Gastroesophageal sphincter (tissue), 3 donors: ENCODE data around the gene VPS13D.

Experiments
- EP300 ChIP-seq: sonication (generic); formaldehyde crosslinking; IDR thresholded peaks from one replicate; pipeline ENCODE4 v1.6.1; 2017; ENCODE audit warnings: antibody characterized with exemption, mild to moderate bottlenecking
- POLR2A ChIP-seq, 2 donors: fragments of 450-650 bp; IDR thresholded peaks; one replicate each; pipeline ENCODE4 v1.6.1; 2017; ENCODE audit warnings: antibody characterized with exemption in 2 of 2, mild to moderate bottlenecking in 2 of 2, moderate library complexity in 1 of 2
- POLR2AphosphoS5 ChIP-seq: sonication (generic); formaldehyde crosslinking; IDR thresholded peaks from one replicate; pipeline ENCODE4 v1.6.1; 2017; ENCODE audit warnings: antibody characterized with exemption
- TF ChIP-seq, protein P1 (sequence below), 4 experiments: fragments of 200-600 bp in 2 of 4; fragments of 450-650 bp in 2 of 4; sonication (generic) in 1 of 4; IDR thresholded peaks; one replicate each; pipeline ENCODE4 v1.5.1; 2017 to 2019; ENCODE audit warnings: antibody characterized with exemption in 4 of 4, mild to moderate bottlenecking in 2 of 4, moderate library complexity in 2 of 4

- TF ChIP-seq POLR2AphosphoS5: no peak
- TF ChIP-seq, protein P1, sequence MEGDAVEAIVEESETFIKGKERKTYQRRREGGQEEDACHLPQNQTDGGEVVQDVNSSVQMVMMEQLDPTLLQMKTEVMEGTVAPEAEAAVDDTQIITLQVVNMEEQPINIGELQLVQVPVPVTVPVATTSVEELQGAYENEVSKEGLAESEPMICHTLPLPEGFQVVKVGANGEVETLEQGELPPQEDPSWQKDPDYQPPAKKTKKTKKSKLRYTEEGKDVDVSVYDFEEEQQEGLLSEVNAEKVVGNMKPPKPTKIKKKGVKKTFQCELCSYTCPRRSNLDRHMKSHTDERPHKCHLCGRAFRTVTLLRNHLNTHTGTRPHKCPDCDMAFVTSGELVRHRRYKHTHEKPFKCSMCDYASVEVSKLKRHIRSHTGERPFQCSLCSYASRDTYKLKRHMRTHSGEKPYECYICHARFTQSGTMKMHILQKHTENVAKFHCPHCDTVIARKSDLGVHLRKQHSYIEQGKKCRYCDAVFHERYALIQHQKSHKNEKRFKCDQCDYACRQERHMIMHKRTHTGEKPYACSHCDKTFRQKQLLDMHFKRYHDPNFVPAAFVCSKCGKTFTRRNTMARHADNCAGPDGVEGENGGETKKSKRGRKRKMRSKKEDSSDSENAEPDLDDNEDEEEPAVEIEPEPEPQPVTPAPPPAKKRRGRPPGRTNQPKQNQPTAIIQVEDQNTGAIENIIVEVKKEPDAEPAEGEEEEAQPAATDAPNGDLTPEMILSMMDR (IDR thresholded peaks at IDR 0.05): no peak
- no peak for TF ChIP-seq POLR2A (IDR thresholded peaks at IDR 0.05)
- TF ChIP-seq EP300: no peak
Observed at GRCh38 chr1:12452262-12452661, 222.4 kb downstream of the VPS13D start.
